GM20000 (cell line): ENCODE measurements around the gene TSPAN18.

Source experiments
- DNase-seq: peaks from one replicate; pipeline ENCODE4 v3.0.0; 2012; ENCODE audit warnings: low spot score
- TF ChIP-seq, protein P1 (sequence below): IDR thresholded peaks from 2 replicates; pipeline ENCODE4 v1.5.1; 2012; ENCODE audit warnings: mild to moderate bottlenecking, control low read depth; ENCODE audit errors: extremely low read depth, missing control alignments

The TSPAN18 gene

DNA sequence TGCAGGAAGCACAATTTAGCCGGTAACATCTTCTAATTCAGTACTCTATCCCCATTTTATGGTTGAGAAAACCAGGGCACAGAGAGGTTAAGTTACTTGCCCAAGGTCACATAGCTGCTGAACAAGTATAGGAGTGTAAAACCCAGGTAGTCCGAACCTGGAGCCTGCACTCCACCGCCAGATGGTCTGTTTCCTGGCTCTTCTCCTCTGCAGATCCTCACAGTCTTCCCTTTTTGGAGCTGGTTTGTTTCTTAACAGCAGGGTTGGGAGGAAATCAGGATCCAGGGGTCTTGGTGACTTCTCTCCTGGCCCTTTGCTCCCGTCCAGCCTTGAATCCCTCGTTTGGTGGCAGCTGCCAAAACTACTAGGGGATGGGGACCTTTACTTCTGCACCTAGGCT is 12.0 kb downstream of the TSPAN18 start:
- TF ChIP-seq, protein P1, sequence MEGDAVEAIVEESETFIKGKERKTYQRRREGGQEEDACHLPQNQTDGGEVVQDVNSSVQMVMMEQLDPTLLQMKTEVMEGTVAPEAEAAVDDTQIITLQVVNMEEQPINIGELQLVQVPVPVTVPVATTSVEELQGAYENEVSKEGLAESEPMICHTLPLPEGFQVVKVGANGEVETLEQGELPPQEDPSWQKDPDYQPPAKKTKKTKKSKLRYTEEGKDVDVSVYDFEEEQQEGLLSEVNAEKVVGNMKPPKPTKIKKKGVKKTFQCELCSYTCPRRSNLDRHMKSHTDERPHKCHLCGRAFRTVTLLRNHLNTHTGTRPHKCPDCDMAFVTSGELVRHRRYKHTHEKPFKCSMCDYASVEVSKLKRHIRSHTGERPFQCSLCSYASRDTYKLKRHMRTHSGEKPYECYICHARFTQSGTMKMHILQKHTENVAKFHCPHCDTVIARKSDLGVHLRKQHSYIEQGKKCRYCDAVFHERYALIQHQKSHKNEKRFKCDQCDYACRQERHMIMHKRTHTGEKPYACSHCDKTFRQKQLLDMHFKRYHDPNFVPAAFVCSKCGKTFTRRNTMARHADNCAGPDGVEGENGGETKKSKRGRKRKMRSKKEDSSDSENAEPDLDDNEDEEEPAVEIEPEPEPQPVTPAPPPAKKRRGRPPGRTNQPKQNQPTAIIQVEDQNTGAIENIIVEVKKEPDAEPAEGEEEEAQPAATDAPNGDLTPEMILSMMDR, result no peak
- no peak for DNase-seq

DNA sequence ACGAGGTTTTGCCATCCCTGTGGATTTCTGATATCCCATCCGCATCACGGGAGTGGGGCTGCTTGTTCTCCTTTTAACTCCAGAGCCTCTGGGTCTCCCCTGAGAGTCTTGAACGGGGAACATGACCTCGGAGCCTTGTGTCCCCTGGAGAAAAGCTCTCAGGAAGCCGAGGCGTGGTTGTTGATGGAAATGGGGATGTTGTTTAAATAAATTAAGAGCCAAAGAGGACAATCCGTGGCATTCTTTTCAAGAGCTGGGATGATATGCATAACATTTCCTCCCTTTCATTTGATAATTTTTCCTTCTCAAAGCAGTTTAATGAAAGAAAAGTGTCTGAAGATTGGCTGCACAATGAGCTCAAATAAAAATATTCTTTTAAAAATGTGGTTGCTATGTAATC is 14.2 kb downstream of the TSPAN18 start:
- no peak for DNase-seq
- TF ChIP-seq, protein P1, result no peak

DNA sequence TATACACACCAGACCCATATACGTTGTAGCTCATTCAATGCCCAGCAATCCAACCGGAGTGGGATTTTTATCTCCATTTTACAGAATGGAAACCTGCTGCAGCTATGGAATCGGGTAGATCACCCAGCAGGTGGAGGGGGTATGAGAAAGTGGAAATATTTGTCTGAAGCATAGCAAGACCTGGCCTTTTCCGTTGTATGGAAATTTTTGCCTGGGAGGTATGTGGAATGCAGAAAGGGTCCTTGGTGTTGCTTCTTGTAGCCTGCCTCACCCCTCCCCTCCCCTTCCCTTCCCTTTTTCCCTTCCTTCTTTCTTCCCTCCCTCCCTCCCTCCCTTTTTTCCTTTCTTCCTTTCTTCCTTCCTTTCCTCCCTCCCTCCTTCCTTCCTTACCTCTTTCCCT is 15.2 kb downstream of the TSPAN18 start:
- no peak for DNase-seq
- TF ChIP-seq, protein P1, result no peak

DNA sequence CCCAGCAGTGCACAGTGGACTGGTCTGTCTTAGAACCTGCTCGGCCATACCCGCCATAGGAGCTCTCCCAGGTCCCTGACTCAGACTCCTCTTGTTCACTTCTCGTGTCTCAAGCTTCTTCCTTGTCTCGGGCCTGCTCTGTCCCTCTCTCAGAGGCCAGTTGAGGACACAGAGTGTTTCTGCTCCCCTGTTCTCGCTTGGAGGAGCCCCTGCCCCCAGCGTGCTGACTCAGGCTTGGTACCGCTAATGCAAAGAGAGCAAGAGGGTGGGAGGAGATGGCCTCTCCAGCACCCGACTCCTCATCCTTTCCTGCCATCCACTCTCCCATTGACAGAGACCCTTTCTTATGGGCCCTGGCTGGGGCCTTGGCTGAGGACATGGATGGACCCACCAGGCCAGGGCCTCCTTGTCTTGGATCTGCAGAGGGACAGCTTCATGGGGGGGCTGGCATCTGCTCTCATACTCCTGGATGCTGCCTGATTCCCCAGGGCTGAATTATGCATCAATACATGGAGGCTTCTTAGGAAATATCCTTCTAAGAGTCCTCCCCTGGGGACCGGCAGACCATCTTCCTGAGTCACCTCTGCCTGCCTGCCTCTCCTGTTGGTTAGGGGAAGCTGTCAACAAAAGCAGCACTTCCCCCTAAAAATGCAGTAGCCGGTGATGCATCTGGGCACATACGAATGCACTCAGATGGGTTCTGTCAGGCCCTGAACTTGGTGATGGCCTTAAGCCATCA is 15.9 kb downstream of the TSPAN18 start:
- DNase-seq, result no peak

DNA sequence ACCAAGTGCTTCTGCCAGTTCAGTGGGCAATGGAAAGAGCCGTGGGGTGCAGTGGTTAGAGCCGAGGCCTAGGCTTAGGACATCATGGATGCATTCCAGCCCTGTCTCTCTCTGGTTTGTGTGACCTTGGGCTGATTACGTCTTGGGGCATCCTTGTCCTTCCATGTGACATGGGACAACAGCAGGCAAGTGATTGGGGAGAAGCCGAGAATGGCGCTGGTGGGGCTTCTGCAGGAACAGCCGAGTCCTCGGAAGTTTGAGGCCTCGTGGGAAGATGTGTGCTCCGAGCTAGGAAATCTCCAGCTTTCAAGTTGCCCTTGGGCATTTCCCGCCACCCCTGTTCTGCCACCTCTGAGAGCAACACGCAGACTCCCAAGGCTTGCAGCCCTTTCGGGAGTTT is 16.6 kb downstream of the TSPAN18 start:
- no peak for DNase-seq
- TF ChIP-seq, protein P1, result no peak

More for the DNA sequence above, 15.9 kb downstream of the TSPAN18 start:
- TF ChIP-seq, protein P1, result no peak

DNA sequence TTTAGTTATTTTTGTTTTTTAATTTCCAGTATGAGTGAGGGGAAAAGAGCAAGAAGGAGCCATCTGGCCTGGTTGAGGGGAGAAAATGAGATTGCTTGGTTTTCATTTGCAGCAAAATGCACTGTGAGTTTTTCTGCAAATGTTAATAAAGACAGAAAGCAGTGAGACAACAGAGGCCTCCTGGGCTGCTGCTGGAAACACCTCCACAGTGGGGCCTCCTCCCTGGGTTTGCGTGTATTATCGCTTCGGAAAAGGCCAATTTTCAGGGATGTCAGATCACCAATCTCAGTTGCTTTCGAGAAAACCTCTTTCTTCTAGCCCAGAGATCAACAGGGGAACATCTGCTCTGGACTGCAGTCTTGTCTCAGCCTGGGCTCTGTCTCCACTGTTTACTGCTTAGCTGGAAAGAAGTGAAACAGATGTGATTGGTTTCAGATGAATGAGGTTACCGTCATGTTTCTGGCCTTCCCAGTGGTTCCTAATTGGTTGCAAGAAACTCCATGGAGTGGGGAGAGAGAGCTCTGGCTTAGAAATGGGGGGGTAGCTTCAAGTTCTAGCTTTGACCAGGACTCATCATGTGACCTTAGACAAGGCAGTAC is 17.3 kb downstream of the TSPAN18 start:
- TF ChIP-seq, protein P1, result no peak
- no peak for DNase-seq

DNA sequence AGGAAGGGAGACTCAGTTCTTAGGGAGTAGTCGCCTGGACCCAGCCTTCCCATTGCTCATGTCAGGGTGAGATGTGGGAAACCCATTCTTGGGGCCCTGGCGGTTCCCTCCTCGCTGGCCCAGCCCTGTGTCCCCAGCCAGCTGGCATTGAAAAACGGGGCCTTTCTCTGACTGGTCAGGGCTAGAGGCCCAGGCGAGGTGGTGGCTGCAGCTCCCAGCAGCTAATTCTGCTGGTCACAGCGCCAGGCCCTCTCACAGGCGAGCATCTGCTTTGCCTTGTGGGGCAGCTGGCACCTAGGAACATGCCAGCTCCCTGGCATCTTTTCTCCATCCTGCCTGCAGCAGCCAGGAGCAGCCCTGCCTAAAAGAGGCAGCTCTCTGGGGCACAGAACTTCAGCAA is 20.1 kb downstream of the TSPAN18 start:
- DNase-seq, result no peak
- TF ChIP-seq, protein P1, result no peak
